ENCODE measurements around the gene KIF9. TPM values are rescaled to one million over a fixed set of nuclear protein-coding genes. Genes with fewer than 3 reads are reported as not detected.
A peak's percentile ranks its signal among the peaks of the same experiment; 100 is the strongest.

Gene KIF9
- total RNA-seq, 4 donors from 2014 or later, result 3.7 to 9.4 (median 4.9) TPM; not detected in 1

DNA sequence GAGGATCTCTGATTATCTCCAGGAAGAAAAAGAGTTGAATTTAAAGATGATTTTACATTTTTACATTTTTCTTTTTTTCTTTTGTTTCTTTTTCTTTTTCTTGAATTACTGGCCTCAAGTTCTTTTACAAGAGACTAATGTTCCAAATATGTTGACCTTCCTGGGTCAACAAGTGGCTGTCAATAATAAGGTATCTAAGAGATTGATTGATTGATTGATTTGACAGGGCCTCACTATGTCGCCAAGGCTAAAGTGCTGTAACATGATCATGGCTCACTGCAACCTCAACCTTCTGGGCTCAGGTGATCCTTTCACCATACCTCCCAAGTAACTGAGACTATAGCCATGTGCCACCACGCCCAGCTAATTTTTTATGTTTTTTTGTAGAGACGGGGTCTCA is 44.6 kb downstream of the KIF9 start:
- Histone ChIP-seq H3K4me1 (no peaks in the 10 kb centered on the region), H3K9me3 (no peaks in the 10 kb centered on the region), H3K36me3 (no peaks in the 10 kb centered on the region), H3K27me3 (no peaks in the 10 kb centered on the region), H3K4me3 (no peak overlapping the region), H3K27ac (no peak overlapping the region)
- WGBS, 2 donors (ENCODE audit: low coverage in 1 of 2), result 94 to 95% methylated on average over 3 of the region's 3 CpGs
- no peak for DNase-seq
- in situ Hi-C loops (cut with MboI; ENCODE audit: low pct_ligation_motif_present in 1 of 4, low pct_unique_long_range_greater_than_20kb in 1 of 4, low sequenced_read_pairs in 3 of 4) (no loop called here), intact Hi-C loops (cut with DNase I; ENCODE audit: low total_unique reads) (no loop called here)
- TF ChIP-seq, protein P1, sequence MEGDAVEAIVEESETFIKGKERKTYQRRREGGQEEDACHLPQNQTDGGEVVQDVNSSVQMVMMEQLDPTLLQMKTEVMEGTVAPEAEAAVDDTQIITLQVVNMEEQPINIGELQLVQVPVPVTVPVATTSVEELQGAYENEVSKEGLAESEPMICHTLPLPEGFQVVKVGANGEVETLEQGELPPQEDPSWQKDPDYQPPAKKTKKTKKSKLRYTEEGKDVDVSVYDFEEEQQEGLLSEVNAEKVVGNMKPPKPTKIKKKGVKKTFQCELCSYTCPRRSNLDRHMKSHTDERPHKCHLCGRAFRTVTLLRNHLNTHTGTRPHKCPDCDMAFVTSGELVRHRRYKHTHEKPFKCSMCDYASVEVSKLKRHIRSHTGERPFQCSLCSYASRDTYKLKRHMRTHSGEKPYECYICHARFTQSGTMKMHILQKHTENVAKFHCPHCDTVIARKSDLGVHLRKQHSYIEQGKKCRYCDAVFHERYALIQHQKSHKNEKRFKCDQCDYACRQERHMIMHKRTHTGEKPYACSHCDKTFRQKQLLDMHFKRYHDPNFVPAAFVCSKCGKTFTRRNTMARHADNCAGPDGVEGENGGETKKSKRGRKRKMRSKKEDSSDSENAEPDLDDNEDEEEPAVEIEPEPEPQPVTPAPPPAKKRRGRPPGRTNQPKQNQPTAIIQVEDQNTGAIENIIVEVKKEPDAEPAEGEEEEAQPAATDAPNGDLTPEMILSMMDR (IDR thresholded peaks at IDR 0.05), result no peak
- TF ChIP-seq EP300 (IDR thresholded peaks at IDR 0.05; ENCODE audit: low read depth) (no peak), POLR2AphosphoS5 (IDR thresholded peaks at IDR 0.05) (no peak), POLR2A (IDR thresholded peaks at IDR 0.05) (no peak)

DNA sequence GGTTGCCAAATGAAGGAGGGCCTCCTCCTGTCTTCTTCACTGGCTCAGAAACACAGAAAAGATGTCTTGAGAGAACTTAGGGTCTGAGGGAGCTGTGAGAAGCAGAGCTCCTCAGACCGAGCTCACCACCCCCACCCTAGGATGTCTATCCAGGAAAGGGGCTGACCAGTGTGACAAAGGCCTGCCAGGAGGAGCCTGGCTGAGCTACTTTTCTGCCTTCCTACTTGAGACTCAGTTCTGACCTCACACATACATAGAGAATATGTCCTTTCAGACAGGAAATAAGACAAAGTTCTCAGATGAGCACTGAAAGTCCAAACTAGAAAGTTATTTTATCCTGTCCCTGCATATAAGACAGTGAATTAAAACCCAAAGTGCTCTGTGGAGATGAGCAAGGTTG is 54.5 kb downstream of the KIF9 start:
- no peak overlapping the region for H3K27ac ChIP-seq
- H3K27me3 ChIP-seq, result no peaks in the 10 kb centered on the region
- no peaks in the 10 kb centered on the region for H3K9me3 ChIP-seq
- no peaks in the 10 kb centered on the region for H3K4me1 ChIP-seq
- no peak for TF ChIP-seq POLR2AphosphoS5 (IDR thresholded peaks at IDR 0.05)
- no peak for TF ChIP-seq POLR2A (IDR thresholded peaks at IDR 0.05)
- TF ChIP-seq, protein P1 (IDR thresholded peaks at IDR 0.05), result no peak
- no peak for TF ChIP-seq EP300 (IDR thresholded peaks at IDR 0.05; ENCODE audit: low read depth)
- H3K4me3 ChIP-seq, result no peak overlapping the region
- in situ Hi-C loops (cut with MboI; ENCODE audit: low pct_ligation_motif_present in 1 of 4, low pct_unique_long_range_greater_than_20kb in 1 of 4, low sequenced_read_pairs in 3 of 4) (no loop called here), intact Hi-C loops (cut with DNase I; ENCODE audit: low total_unique reads) (no loop called here)
- DNase-seq, result no peak
- no peaks in the 10 kb centered on the region for H3K36me3 ChIP-seq
- 62% methylated on average over 1 of the region's 1 CpG; no CpG with 5 or more reads in 1 of the 2 donors for WGBS, 2 donors (ENCODE audit: low coverage in 1 of 2)

DNA sequence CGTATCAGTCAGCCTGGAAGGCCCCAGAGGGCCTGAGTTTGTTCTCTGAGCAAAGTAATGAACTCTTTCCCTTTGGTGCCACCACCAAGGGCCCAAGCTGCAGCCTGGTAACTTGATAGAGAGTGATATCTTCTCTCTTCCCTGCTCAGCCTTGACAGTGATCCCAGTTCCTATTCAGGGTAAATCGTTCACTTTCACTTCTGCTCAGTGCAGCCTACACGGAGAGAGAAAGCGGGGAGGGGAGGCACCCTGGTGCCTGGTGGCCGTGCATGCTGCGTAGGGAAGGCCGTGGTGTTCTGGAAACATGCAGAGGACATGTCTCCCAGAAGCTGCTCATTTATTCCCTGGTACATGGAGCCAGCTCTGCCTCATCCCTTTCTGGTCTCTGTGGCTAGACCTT is 54.9 kb downstream of the KIF9 start:
- no peak overlapping the region for H3K27ac ChIP-seq
- in situ Hi-C loops (cut with MboI; ENCODE audit: low pct_ligation_motif_present in 1 of 4, low pct_unique_long_range_greater_than_20kb in 1 of 4, low sequenced_read_pairs in 3 of 4), result no loop called here
- DNase-seq, result peak; percentile 13
- H3K9me3 ChIP-seq, result no peaks in the 10 kb centered on the region
- H3K4me3 ChIP-seq, result no peak overlapping the region
- no peaks in the 10 kb centered on the region for H3K36me3 ChIP-seq
- H3K27me3 ChIP-seq, result no peaks in the 10 kb centered on the region
- H3K4me1 ChIP-seq, result no peaks in the 10 kb centered on the region
- TF ChIP-seq POLR2AphosphoS5 (IDR thresholded peaks at IDR 0.05) (no peak), POLR2A (IDR thresholded peaks at IDR 0.05) (no peak), EP300 (IDR thresholded peaks at IDR 0.05; ENCODE audit: low read depth) (no peak)
- TF ChIP-seq, protein P1 (IDR thresholded peaks at IDR 0.05), result no peak
- intact Hi-C loops (cut with DNase I; ENCODE audit: low total_unique reads), result no loop called here
- 73% methylated on average over 7 of the region's 7 CpGs; no CpG with 5 or more reads in 1 of the 2 donors for WGBS, 2 donors (ENCODE audit: low coverage in 1 of 2)

DNA sequence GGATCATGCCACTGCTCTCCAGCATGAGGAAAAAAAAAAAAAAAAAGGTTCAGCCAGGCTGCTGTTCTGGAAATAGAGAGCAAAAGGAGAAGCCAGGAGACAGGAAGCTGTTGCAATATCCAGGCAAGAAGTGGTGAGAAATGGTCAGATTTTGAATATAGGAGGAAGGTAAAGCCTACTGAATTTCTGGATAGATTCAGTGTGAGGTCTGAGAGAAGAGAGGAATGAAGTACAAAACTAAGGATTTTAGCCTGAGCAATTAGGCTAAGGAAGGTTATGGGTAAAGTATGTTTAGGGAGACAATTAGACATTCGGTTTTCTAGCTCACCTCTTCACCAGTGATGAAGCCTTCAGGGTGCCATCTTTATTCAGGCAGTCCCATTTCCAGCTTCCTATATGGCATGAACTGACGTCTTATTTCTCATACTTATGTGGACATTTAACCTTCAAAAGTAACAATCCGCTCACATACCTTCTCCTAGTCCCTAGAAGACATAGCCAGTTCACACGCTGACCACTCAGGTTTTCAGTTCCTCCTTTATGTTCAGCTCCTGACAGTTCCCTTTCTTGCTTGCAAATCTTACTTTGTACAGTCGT is 57.2 kb downstream of the KIF9 start:
- intact Hi-C loops (cut with DNase I; ENCODE audit: low total_unique reads) (no loop called here), in situ Hi-C loops (cut with MboI; ENCODE audit: low pct_ligation_motif_present in 1 of 4, low pct_unique_long_range_greater_than_20kb in 1 of 4, low sequenced_read_pairs in 3 of 4) (no loop called here)
- Histone ChIP-seq H3K4me3 (no peak overlapping the region), H3K9me3 (no peaks in the 10 kb centered on the region), H3K27ac (no peak overlapping the region), H3K36me3 (no peaks in the 10 kb centered on the region), H3K27me3 (no peaks in the 10 kb centered on the region), H3K4me1 (no peaks in the 10 kb centered on the region)
- 72 to 80% methylated on average over 5 of the region's 5 CpGs for WGBS, 2 donors (ENCODE audit: low coverage in 1 of 2)
- peak; percentile 14 for DNase-seq
- TF ChIP-seq POLR2A (IDR thresholded peaks at IDR 0.05) (no peak), POLR2AphosphoS5 (IDR thresholded peaks at IDR 0.05) (no peak), EP300 (IDR thresholded peaks at IDR 0.05; ENCODE audit: low read depth) (no peak)
- TF ChIP-seq, protein P1 (IDR thresholded peaks at IDR 0.05), result no peak
